Muscle of back (tissue), 13 donors: ENCODE results near the gene TRIM43B. TPM values are rescaled to one million over a fixed set of nuclear protein-coding genes. Genes with fewer than 3 reads are reported as not detected.
"Not testable (repeated sequence)": the region's sequence is repeated elsewhere in the genome, so short reads cannot be mapped to it uniquely, and the experiment has no call there.

ENCODE experiments used
- DNase-seq, 3 donors: peaks; one replicate each; pipeline versions ENCODE4 v3.0.0 to v3.0.0-alpha.2; 2013
- long read RNA-seq, 9 donors: transcript quantifications; one replicate each; lab custom pipeline, GENCODE V29; 2026
- polyA plus RNA-seq, 10 donors: library from polyadenylated mRNA; unstranded; fragments of 120-200 nt; gene quantifications; one replicate each; pipeline ENCODE4 v1.2.1, GENCODE V29; 2013; ENCODE audit not compliant: insufficient read length in 10 of 10

Gene TRIM43B
- polyA plus RNA-seq, result not detected
- long read RNA-seq, donor 1, result 0 reads
- long read RNA-seq, donor 2, result 0 reads
- long read RNA-seq, donor 3, result 0 reads
- long read RNA-seq, donor 4, result 0 reads
- long read RNA-seq, donor 5, result 0 reads
- long read RNA-seq, donor 6, result 0 reads
- long read RNA-seq, donor 7, result 0 reads
- long read RNA-seq, donor 8, result 0 reads
- long read RNA-seq, donor 9, result 0 reads

DNA sequence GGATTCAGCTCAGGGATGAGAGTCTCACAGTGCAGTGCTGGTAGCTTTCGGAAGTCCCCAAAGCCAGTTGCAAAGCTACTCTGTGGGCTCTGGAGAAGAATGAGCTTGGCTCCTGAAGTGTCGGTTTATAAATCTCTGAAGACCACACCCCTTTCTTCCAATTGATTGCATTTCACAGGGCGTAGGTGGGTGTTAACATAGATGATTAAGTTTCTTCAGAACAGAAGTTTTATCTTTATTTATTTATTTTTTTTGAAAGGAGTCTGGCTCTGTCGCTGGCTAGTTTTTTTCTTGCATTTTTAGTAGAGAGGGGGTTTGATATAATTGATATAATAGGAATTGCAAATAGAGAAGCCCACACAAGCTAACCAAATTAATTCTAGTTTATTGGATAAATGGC is at the start of gene TRIM43B:
TRIM43B (minus strand) TSS at position 101 of the 400 bp plus-strand sequence. CDS start 2,040 bp downstream, outside the sequence.
- not testable (repeated sequence) for DNase-seq

DNA sequence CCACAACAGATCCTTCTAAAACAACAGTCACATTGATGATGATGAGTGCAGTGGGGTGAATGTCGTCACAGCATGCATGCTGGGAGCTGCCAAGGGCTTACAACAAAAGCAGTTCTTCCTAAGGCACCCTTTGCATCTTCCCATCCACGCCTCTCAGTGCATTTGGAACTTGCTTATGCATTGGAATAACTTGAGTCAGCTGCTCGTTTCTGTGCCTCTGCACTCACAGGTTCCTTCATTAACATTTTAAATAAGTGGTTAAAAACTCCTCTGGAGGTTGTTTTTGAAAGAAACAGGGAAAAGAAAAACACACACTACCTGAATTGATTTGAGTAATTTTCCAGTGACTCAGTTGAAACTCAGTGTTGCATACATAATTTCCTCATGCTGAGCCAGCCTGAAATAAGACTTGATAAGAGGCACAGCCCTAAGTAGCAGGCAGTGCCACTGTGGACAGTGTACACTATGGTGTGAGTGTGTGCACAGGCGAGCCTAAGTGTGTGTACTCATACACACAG is 46.8 kb upstream of the TRIM43B start:
- no peak for DNase-seq

DNA sequence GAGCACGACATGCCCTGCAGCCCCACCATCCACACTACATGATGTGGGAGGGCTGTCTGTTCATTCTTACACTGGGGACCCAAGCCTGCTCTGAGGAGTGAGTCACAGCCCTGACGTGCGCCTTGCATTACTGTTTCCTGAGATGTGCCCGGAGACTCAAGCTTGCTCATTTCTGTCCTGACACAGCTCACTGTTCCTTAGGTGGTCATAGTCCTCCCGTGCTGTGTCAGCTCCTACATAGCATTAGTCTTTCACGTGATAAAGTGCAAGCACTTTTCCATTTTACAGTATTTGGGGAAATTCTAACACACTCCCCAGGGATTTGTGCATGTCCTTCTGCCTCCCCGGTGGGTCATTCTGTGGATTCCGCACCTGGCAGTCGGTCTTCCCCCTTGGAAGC is 46.2 kb upstream of the TRIM43B start:
- DNase-seq, result no peak

DNA sequence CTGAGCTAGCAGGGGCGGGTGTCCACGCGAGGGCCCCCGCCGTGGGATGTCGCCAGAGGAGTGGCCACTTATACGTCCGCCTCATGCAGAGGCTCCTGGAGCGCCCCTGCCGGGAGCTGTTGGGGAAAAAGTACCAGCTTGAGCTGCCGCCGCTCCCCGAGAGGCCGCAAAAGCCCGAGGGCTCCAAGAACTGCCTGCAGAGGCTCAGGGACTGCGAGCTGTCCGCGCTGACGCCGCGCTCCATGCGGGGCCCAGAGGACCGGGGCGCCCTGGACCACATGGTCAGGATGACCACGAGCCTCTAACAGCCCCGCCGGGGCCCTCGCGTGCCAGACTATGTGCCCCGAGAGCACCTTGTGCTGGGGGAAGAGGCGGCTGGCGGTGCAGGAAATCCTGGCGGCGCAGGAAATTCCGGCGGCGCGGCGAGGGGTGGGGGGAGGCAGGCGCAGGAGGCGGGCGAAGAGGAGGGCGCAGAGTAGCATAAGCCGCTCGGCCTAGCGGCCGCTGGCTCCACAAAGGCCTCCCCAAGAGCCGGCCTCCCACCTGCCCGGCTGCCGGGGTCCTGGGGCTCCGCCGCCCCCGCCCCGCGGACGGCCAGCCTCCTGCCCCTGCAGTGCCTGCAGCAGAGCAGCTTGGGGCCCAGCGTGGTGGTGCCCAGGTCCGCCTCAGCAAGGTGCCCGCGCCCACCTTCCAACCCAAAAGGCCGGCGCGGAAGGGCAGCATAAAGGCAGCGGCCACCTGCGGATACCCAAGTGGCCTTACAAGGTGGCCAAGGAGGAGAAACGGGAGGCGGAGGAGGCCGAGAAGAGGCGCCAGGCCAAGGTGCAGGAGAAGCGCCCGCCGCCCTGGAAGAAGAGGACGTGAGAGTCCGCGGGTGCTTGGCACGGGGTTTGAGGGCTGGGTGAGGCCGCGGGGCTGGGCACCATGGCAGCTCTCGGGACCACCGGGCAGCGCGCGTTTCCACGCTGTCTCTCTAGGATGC is 42.1 kb upstream of the TRIM43B start:
- peak; percentile 69 to 89 (median 69) for DNase-seq

DNA sequence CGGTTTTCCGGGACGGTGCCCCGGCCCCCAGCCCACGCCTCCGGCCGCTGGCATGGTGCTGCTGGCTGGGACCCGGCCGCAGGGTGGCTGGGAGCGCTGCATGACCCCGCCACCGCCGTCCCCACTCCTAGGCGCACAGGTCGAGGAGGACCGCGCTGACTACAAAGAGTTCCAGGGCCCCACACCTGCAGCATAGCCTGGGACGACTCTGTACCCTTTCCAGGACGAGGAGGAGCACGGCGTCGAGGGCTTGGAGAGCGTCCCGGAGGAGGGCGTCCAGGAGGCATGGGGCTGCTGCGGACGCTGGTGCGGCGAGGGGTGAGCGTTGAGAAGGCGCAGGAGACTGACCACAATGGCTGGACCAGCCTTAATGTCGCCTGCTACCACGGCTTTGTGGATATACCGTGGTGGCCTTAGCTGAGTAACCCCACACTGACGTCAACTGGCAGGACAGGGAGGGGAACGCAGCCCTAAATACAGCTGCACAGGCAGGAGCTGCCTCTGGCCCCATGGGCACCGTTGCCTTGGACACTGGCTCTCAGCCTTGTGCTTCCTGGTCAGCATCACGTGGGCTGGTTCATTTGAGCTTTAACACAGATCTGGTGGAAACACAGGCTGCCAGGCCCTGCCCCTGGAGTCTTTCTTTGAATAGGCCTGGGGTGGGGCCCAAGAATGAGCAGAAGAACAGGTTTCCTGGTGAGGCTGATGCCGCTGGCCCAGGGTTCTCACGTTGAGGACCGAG is 40.9 kb upstream of the TRIM43B start:
- peak in 2 of 3 donors; percentile 9 to 21 for DNase-seq

DNA sequence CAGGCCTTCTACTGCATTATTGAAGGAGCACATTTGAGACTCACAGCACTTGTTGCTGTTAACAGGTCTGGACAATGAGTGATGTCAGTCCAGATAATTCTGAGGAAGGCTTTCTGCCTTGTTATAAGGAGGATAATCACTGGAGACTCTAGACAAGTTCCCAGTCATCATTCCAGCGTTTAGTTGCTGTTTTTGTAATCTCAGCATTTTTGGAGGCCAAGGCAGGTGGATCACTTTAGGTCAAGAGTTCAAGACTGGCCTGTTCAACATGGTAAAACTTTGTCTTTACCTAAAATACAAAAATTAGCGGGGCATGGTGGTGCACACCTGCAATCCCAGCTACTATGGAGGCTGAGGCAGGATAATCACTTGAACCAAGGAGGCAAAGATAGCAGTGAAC is 39.6 kb upstream of the TRIM43B start:
- DNase-seq, result no peak

DNA sequence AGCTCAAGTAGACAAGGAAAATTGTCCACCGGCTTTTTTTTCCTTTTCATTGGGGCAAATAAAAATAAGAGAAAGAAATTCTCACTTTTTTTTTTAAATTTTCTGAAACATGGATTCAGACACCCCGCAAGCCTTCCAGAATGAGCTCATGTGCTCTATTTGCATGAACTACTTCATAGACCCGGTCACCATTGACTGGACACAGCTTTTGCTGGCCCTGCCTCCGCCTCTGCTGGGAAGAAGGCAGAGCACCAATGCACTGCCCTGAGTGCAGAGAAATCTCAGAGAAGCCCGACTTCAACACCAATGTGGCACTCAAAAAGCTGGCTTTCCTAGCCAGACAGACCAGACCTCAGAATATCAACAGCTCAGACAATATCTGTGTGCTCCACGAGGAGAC is 30.2 kb upstream of the TRIM43B start:
- no peak for DNase-seq

DNA sequence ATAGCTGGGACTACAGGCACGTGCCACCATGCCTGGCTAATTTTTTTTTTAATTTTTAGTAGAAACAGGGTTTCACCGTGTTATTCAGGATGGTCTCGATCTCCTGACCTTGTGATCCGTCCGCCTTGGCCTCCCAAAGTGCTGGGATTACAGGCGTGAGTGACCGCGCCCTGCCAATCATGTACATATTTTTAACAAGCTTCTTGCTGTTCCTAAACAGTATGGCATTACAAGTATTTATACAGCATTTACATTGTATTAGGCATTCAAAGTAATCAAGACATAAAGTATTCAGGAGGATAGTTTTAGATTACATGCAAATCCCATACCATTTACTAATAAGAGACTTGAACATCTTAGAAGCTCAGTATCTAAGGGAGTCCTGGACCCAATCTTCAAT is 29.7 kb upstream of the TRIM43B start:
- not testable (repeated sequence) for DNase-seq

DNA sequence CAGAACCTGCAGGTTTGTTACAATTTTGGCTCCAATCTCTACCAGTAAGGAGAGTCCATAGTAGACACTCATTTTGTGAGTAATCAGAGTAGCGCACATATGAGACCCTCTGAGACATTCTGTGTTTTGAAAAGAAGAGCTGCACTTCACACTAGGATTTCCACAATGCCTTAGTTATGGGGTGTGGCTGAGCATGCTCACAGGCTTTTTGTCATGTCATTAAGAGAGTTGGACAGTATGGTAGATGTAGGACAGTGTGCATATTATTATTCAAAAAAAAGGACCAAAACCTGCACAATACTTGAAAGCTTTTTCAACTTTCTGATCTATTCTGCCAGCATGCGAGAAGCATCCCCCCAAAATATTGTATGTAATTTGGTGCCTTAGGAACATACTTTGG is 24.9 kb upstream of the TRIM43B start:
- no peak for DNase-seq

DNA sequence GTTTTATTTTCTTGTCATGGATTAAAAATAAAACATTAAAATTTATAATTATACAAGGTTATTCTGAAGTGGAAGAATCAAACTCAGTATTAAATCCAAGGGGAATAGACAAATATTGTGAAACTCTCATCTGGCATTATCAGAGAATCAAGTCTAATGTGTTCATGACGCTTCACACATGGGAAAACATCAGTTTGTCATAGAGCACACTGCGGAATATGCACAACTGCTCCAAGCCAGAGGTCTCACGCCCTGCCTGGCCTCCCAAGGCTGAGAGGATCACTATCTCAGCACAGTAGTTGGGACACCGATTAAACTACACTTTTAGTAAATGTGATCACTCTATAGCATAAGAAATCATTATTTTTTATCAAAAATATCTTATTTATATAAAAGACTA is 20.7 kb upstream of the TRIM43B start:
- DNase-seq, result no peak

DNA sequence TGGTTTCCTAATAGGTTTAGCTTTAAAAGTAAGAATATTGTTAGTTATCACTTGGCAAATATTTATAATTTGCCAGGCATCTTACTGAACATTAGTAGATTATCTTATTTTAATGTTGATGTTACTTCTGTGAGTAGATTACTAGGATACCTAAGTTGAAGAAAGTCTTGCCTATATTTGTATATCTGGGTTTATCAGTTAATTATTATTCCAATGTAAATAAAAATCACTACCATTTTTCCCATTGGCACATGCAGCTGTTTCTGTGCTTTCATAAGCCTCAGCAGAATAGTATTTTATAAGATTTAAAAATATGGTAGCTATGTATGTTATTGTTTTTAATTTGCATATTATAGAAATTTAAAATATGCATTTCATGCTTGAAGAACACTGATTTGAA is 16.3 kb upstream of the TRIM43B start:
- DNase-seq, result no peak

DNA sequence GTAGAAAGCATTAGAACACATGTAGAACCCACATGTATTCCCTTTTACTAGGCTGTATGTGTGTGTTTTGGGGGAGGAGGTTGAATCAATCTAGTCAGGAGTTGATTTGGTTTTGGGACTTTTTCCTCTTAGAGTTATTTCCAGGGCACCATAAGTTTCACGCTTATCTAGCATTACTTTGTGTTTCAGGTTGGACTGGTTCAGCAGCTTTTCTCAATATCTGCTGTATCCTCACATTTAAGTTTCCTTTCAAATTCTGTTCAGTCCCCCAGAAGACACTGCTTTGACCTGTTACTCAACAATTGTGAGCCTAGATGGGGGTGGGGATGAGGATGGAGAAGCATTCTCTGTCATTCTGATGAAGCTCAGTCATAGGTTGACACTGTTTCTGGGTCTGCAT is 7.5 kb upstream of the TRIM43B start:
- DNase-seq, result not testable (repeated sequence)

DNA sequence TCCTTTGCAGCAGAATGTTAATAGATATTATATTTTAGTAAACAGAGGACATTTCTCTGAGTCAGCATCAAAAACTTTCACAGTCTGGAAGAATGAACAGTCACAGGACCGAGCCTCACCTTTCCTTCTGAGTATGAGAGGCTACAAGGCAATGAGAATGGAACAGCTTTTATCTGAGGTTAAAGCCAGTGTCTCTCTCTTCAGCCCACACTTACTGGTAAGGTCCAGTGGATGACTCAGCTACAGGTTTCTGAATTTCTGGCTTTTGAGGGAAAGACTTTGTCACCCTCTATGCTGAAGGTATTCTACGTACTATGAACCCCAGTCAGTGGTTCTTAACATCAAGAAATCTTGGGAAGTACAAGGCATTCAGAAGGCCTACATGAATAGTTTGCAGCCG is 9.5 kb downstream of the TRIM43B start:
- not testable (repeated sequence) for DNase-seq

DNA sequence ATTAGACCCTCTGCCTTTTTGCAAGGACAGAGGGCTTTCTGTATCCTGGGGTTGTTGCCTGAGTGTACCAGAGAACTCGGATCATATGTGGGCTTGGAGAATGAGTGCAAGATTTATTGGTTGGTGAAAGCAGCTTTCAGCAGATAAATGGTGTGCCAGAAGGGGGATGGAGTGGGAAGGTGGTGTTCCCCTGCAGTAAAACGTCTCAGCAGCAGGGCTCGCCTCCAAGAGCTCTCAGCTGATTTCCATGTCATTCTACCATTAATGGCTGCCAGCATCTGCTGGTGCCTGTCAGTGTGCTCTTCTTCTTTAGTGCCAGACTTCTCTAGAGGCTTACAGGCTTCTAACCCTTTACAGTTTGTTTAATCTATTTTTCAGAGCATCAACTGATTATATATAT is 16.6 kb downstream of the TRIM43B start:
- DNase-seq, result not testable (repeated sequence)

DNA sequence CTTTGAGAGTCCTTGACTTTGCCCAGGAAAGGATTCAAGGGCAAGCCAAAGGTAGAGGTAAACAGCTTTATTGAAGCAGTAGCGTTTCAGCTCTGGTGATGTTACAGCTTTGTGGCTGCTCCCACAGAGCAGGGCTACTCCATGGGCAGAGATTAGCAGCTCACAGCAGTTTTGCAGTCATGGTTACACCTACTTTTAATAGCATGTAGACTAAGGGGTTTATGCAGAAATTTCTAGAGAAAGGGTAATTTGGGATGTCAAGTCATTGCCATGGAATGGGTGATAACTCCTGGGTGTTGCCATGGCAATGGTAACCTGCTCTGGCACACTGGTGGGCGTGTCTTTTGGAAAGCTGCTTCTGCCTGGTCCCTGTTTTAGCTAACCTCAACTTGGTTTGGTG is 18.0 kb downstream of the TRIM43B start:
- DNase-seq, result not testable (repeated sequence)

DNA sequence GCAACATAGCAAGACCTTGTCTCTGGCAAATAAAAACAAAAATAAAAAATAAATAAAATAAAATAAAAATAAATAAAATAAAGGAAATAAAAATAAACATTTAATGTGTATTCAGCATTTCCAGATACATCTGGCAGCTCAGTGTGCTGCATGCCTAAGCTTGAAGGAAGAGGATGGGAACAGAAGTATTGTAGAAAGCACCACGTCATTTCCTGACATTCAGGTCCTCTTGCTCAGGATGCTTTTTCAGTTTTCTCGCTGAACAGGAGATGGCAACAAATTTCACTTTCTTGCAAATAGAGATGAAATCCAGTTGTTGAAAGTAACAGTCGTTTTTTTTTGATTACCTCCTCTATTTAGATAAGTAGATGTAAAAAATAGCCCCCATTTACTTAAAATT is 21.3 kb downstream of the TRIM43B start:
- not testable (repeated sequence) for DNase-seq

DNA sequence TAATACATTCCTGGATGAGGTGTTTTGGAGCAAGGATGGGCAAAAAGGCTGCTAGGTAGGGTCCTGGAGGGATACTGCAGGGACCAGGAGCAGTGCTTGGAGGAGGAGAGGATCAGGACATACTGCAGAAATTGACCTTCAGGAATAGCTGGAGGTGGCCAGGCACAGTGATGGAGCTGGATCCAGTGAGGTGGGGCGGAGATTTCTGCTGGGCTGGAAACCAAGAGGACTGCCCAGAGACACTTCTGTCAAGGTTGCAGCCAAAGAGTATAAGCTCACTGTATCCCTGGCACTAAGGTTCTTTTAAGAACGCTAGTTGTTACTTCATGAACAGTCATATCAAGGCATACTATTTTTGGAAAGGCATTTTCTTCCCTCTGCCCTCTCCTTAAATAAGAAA is 39.2 kb downstream of the TRIM43B start:
- not testable (repeated sequence) for DNase-seq

DNA sequence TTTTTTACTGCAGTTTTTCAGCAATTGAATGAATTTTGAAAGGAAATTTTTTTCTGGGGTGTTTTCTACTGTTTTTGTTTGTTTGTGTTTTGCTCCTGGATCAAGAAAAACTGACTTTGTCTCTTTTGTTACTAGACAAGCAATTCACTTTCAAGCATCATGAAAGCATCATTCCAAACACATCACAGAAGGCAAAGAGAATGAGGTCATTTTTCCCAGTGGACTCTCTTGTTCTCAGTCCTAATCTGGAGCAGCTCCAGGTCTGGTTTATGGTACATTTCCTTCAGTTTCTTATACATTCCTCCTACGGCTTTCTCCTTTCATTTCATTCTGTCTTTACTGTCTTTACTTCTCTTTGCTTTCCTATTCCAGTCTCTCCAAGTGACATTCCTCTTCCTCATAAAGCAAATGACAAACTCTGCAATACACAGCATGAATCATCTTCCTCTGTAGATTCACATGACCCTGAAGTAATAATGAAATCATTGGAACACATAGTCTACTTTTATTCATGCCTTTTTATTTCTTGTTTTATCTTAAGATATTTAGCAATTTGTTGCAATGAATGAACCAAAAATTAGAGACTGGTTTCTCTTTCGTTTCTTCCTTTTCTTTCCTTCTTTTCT is 42.0 kb downstream of the TRIM43B start:
- DNase-seq, result not testable (repeated sequence)

DNA sequence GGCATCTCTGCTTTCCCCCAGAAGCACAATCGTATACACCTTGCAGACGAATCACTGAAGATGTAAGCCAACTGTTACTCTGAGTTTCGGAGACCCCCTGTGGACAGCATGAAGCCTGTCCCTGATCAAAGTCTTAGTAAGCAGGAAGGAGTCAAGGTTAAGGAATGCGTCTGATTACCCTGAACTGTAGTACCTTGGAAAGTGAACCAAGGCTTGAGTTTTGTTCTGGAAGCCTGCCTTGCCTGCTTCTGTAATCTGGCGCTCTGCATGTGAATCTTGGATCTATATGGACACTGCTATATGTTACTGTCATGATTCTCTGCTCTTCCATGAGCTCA is 48.7 kb downstream of the TRIM43B start:
- DNase-seq, result not testable (repeated sequence)

DNA sequence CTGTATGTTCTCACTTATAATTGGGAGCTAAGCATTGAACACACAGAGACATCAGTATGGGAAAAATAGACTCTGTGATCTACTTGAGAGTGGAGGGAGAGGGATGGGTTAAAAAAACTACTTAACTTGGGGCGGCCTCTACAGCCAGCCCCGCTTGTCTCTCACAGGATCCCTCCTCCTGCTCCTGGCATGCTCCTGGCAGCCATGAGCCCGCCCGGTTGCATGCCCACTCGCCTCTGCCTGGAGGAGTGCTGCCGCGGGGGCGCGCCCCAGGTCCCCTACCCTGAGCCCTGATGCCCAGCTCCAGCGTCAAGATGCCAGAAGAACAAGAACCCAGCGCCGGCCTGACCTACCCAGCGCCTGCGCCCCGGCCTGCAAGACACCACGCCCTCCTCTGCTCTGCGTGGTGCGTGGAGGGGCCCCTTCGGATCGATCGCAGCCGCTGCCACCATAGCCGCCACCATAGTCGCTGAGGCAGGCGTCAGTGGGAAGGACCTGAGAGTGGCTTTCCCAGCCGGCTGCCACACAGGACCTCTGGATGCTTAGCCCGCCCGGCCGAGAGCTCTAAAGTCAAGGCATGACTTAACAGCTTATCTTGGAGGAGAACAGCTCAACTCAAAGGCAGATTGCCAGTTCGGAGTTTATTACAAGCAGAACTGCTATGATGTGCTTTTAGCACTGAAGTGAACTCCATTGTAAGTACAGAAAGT is 49.2 kb downstream of the TRIM43B start:
- not testable (repeated sequence) for DNase-seq

DNA sequence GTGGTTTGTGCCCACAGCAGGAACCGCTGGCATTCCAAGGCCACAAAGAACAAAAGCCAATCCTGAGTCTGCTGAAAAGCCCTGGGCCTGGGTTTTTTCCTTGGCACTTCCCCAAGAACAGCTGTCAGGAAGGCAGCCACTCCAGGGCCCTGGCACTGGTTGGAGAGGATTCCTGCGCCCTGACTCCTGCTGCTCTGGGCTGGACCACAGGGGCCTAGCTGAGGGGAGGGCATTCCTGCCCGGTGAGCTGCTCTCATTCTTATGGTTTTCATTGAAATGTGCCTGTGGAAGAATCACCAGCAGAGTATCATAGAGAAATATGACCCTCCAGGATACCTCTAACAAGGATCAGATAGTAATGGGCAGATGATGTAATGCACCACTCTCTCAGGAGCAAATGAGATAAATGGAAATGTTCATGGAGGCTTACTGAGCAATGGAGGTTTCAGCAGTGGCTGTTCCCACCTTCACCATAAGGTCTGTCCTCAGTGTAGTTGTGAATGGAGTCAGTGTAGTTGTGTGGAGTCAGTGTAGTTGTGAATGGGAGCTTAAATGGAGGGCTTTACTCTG is 50.0 kb downstream of the TRIM43B start:
- peak in 1 of 3 donors; percentile 62 for DNase-seq
